Measurements from ENCODE around the gene SEMA6B.

Gene SEMA6B

GRCh38 chr19:4516939-4517300 is 42.6 kb downstream of the SEMA6B start:
- TF ChIP-seq EZH2 (IDR thresholded peaks at IDR 0.05) (no peak), FOXP2 (optimal IDR thresholded peaks at IDR 0.05; ENCODE audit: control extremely low read depth, extremely low read length, insufficient read depth) (no peak), POLR2AphosphoS5 (IDR thresholded peaks at IDR 0.05; ENCODE audit: borderline replicate concordance, low read depth, low read length) (no peak)
- H3K4me3 ChIP-seq: no peak overlapping the region
- no peak overlapping the region for H3K9ac ChIP-seq (ENCODE audit: insufficient read length)
- H3K36me3 ChIP-seq (ENCODE audit: insufficient read depth, low read length): no peaks in the 10 kb centered on the region
- no peaks in the 10 kb centered on the region for H3K9me3 ChIP-seq (ENCODE audit: low read depth, low read length)
- no peak for DNase-seq (ENCODE audit: low read depth, low spot score)
- H3K27ac ChIP-seq: no peak overlapping the region

- Histone ChIP-seq H3K4me3 (no peak overlapping the region), H3K27ac (no peak overlapping the region), H3K36me3 (ENCODE audit: insufficient read depth, low read length) (no peaks in the 10 kb centered on the region), H3K9ac (ENCODE audit: insufficient read length) (no peak overlapping the region), H3K9me3 (ENCODE audit: low read depth, low read length) (no peaks in the 10 kb centered on the region)
- no peak for TF ChIP-seq FOXP2 (optimal IDR thresholded peaks at IDR 0.05; ENCODE audit: control extremely low read depth, extremely low read length, insufficient read depth)
- DNase-seq (ENCODE audit: low read depth, low spot score): no peak
These were observed 43.1 kb downstream of the SEMA6B start for GRCh38 chr19:4516199-4516938.

GRCh38 chr19:4515732-4516131 is 43.8 kb downstream of the SEMA6B start:
- H3K36me3 ChIP-seq (ENCODE audit: insufficient read depth, low read length): no peaks in the 10 kb centered on the region
- H3K9ac ChIP-seq (ENCODE audit: insufficient read length): no peak overlapping the region
- TF ChIP-seq EZH2 (IDR thresholded peaks at IDR 0.05) (no peak), FOXP2 (optimal IDR thresholded peaks at IDR 0.05; ENCODE audit: control extremely low read depth, extremely low read length, insufficient read depth) (no peak)
- no peaks in the 10 kb centered on the region for H3K9me3 ChIP-seq (ENCODE audit: low read depth, low read length)
- no peak for DNase-seq (ENCODE audit: low read depth, low spot score)
- no peak overlapping the region for H3K4me3 ChIP-seq
- no peak overlapping the region for H3K27ac ChIP-seq

GRCh38 chr19:4513248-4513647 is 46.2 kb downstream of the SEMA6B start:
- no peak for DNase-seq (ENCODE audit: low read depth, low spot score)
- H3K9me3 ChIP-seq (ENCODE audit: low read depth, low read length): no peaks in the 10 kb centered on the region
- H3K27ac ChIP-seq: no peak overlapping the region
- H3K9ac ChIP-seq (ENCODE audit: insufficient read length): no peak overlapping the region
- no peak overlapping the region for H3K4me3 ChIP-seq
- TF ChIP-seq FOXP2 (optimal IDR thresholded peaks at IDR 0.05; ENCODE audit: control extremely low read depth, extremely low read length, insufficient read depth) (no peak), POLR2AphosphoS5 (IDR thresholded peaks at IDR 0.05; ENCODE audit: borderline replicate concordance, low read depth, low read length) (no peak), EZH2 (IDR thresholded peaks at IDR 0.05) (no peak)
- no peaks in the 10 kb centered on the region for H3K36me3 ChIP-seq (ENCODE audit: insufficient read depth, low read length)

GRCh38 chr19:4512070-4512469 is 47.4 kb downstream of the SEMA6B start:
- no peak for DNase-seq (ENCODE audit: low read depth, low spot score)
- H3K9me3 ChIP-seq (ENCODE audit: low read depth, low read length): no peaks in the 10 kb centered on the region
- no peaks in the 10 kb centered on the region for H3K36me3 ChIP-seq (ENCODE audit: insufficient read depth, low read length)
- TF ChIP-seq POLR2AphosphoS5 (IDR thresholded peaks at IDR 0.05; ENCODE audit: borderline replicate concordance, low read depth, low read length): no peak
- no peak for TF ChIP-seq FOXP2 (optimal IDR thresholded peaks at IDR 0.05; ENCODE audit: control extremely low read depth, extremely low read length, insufficient read depth)
- no peak for TF ChIP-seq EZH2 (IDR thresholded peaks at IDR 0.05)
- H3K4me3 ChIP-seq: no peak overlapping the region
- H3K9ac ChIP-seq (ENCODE audit: insufficient read length): no peak overlapping the region
- no peak overlapping the region for H3K27ac ChIP-seq

- H3K27ac ChIP-seq: no peak overlapping the region
- H3K9ac ChIP-seq (ENCODE audit: insufficient read length): no peak overlapping the region
- no peaks in the 10 kb centered on the region for H3K36me3 ChIP-seq (ENCODE audit: insufficient read depth, low read length)
- no peak for TF ChIP-seq EZH2 (IDR thresholded peaks at IDR 0.05)
- no peak overlapping the region for H3K4me3 ChIP-seq
- no peak for DNase-seq (ENCODE audit: low read depth, low spot score)
- no peaks in the 10 kb centered on the region for H3K9me3 ChIP-seq (ENCODE audit: low read depth, low read length)
These were observed 48.0 kb downstream of the SEMA6B start for GRCh38 chr19:4511300-4512054.

GRCh38 chr19:4510435-4511255 is 48.8 kb downstream of the SEMA6B start:
- no peak overlapping the region for H3K9ac ChIP-seq (ENCODE audit: insufficient read length)
- H3K36me3 ChIP-seq (ENCODE audit: insufficient read depth, low read length): no peaks in the 10 kb centered on the region
- no peak overlapping the region for H3K27ac ChIP-seq
- no peak overlapping the region for H3K4me3 ChIP-seq
- TF ChIP-seq FOXP2 (optimal IDR thresholded peaks at IDR 0.05; ENCODE audit: control extremely low read depth, extremely low read length, insufficient read depth): no peak
- TF ChIP-seq EZH2 (IDR thresholded peaks at IDR 0.05): no peak
- no peak for TF ChIP-seq POLR2AphosphoS5 (IDR thresholded peaks at IDR 0.05; ENCODE audit: borderline replicate concordance, low read depth, low read length)
- no peak for DNase-seq (ENCODE audit: low read depth, low spot score)
- H3K9me3 ChIP-seq (ENCODE audit: low read depth, low read length): no peaks in the 10 kb centered on the region

- Histone ChIP-seq H3K4me3 (no peak overlapping the region), H3K27ac (no peak overlapping the region), H3K36me3 (ENCODE audit: insufficient read depth, low read length) (no peaks in the 10 kb centered on the region), H3K9ac (ENCODE audit: insufficient read length) (no peak overlapping the region), H3K9me3 (ENCODE audit: low read depth, low read length) (no peaks in the 10 kb centered on the region)
- TF ChIP-seq FOXP2 (optimal IDR thresholded peaks at IDR 0.05; ENCODE audit: control extremely low read depth, extremely low read length, insufficient read depth) (no peak), EZH2 (IDR thresholded peaks at IDR 0.05) (no peak), POLR2AphosphoS5 (IDR thresholded peaks at IDR 0.05; ENCODE audit: borderline replicate concordance, low read depth, low read length) (no peak)
- no peak for DNase-seq (ENCODE audit: low read depth, low spot score)
These were observed 50.8 kb downstream of the SEMA6B start for GRCh38 chr19:4508698-4509097.
